SK-N-SH treated with all-trans-retinoic acid at 6 μM for 48 hours (cell line): ENCODE results near the gene FOXA1.

Experiments
- ATAC-seq: fragments of 200-7000 bp; cut with Tn5 transposase; 3 replicates; pipeline ENCODE4 v1.9.1; 2020; ENCODE audit warnings: mild to moderate bottlenecking, moderate library complexity
- ARNTL ChIP-seq: fragments of 450-650 bp; formaldehyde crosslinking; IDR thresholded peaks from 2 replicates; pipeline ENCODE4 v1.5.0; 2020; ENCODE audit warnings: low read depth, mild to moderate bottlenecking, moderate library complexity, borderline replicate concordance
- BACH2 ChIP-seq: fragments of 250-450 bp; sonication (Bioruptor Pico); IDR thresholded peaks from 2 replicates; pipeline ENCODE4 v1.9.0; 2021; ENCODE audit warnings: mild to moderate bottlenecking, borderline replicate concordance
- CSDC2 ChIP-seq: fragments of 250-450 bp; sonication (Bioruptor Pico); IDR thresholded peaks from 2 replicates; pipeline ENCODE4 v1.5.0; 2020; ENCODE audit warnings: mild to moderate bottlenecking, moderate library complexity
- ESRRG ChIP-seq: fragments of 250-450 bp; sonication (Bioruptor Pico); IDR thresholded peaks from 2 replicates; pipeline ENCODE4 v1.6.1; 2021; ENCODE audit warnings: mild to moderate bottlenecking
- GLIS3 ChIP-seq: fragments of 250-450 bp; sonication (Bioruptor Pico); IDR thresholded peaks from 2 replicates; pipeline ENCODE4 v1.5.0; 2020; ENCODE audit warnings: mild to moderate bottlenecking, moderate library complexity
- ISL1 ChIP-seq: fragments of 250-450 bp; sonication (Bioruptor Pico); IDR thresholded peaks from 2 replicates; pipeline ENCODE4 v2.1.2; 2022; ENCODE audit warnings: mild to moderate bottlenecking, moderate library complexity
- OSR1 ChIP-seq: fragments of 250-450 bp; sonication (Bioruptor Pico); IDR thresholded peaks from 2 replicates; pipeline ENCODE4 v1.8.0; 2022; ENCODE audit warnings: moderate library complexity, mild to moderate bottlenecking, inconsistent platforms
- PPARA ChIP-seq: fragments of 250-450 bp; sonication (Bioruptor Pico); IDR thresholded peaks from 2 replicates; pipeline ENCODE4 v1.5.0; 2020; ENCODE audit warnings: mild to moderate bottlenecking, borderline replicate concordance
- SNAI2 ChIP-seq: fragments of 250-450 bp; sonication (Bioruptor Pico); IDR thresholded peaks from 2 replicates; pipeline ENCODE4 v1.5.0; 2020; ENCODE audit warnings: mild to moderate bottlenecking, moderate library complexity
- TCF4 ChIP-seq: fragments of 250-450 bp; sonication (Bioruptor Pico); IDR thresholded peaks from 2 replicates; pipeline ENCODE4 v1.8.0; 2021; ENCODE audit warnings: mild to moderate bottlenecking, moderate library complexity, borderline replicate concordance
- TOX ChIP-seq: fragments of 250-450 bp; sonication (Bioruptor Pico); IDR thresholded peaks from 2 replicates; pipeline ENCODE4 v1.8.0; 2021; ENCODE audit warnings: mild to moderate bottlenecking, moderate library complexity, borderline replicate concordance
- ZC3H10 ChIP-seq: fragments of 250-450 bp; sonication (Bioruptor Pico); IDR thresholded peaks from 2 replicates; pipeline ENCODE4 v1.5.1; 2021; ENCODE audit warnings: mild to moderate bottlenecking, moderate library complexity
- ZFP3 ChIP-seq: fragments of 250-450 bp; sonication (Bioruptor Pico); IDR thresholded peaks from 2 replicates; pipeline ENCODE4 v1.5.0; 2020; ENCODE audit warnings: mild to moderate bottlenecking, moderate library complexity
- ZFP30 ChIP-seq: fragments of 450-650 bp; formaldehyde crosslinking; IDR thresholded peaks from 2 replicates; pipeline ENCODE4 v1.5.0; 2022; ENCODE audit warnings: mild to moderate bottlenecking, moderate library complexity
- ZNF565 ChIP-seq: fragments of 450-650 bp; formaldehyde crosslinking; conservative IDR thresholded peaks from 2 replicates; pipeline ENCODE4 v1.5.0; 2020; ENCODE audit warnings: low read depth, mild to moderate bottlenecking, moderate library complexity
- ZNF70 ChIP-seq: fragments of 450-650 bp; formaldehyde crosslinking; IDR thresholded peaks from 2 replicates; pipeline ENCODE4 v1.5.0; 2020; ENCODE audit warnings: mild to moderate bottlenecking, moderate library complexity
- ZNF8 ChIP-seq: fragments of 450-650 bp; formaldehyde crosslinking; IDR thresholded peaks from 2 replicates; pipeline ENCODE4 v1.5.0; 2020; ENCODE audit warnings: mild to moderate bottlenecking, moderate library complexity
- TF ChIP-seq, protein P1 (sequence below): fragments of 250-450 bp; sonication (Bioruptor Pico); IDR thresholded peaks from 2 replicates; pipeline ENCODE4 v1.5.0; 2020; ENCODE audit warnings: mild to moderate bottlenecking, moderate library complexity
- TF ChIP-seq, protein P2 (sequence below): fragments of 250-450 bp; sonication (Bioruptor Pico); IDR thresholded peaks from 2 replicates; pipeline ENCODE4 v1.5.1; 2020; ENCODE audit warnings: low read depth, mild to moderate bottlenecking, moderate library complexity
- TF ChIP-seq, protein P3 (sequence below): fragments of 250-450 bp; sonication (Bioruptor Pico); IDR thresholded peaks from 2 replicates; pipeline ENCODE4 v1.8.0; 2021; ENCODE audit warnings: low read depth, mild to moderate bottlenecking, moderate library complexity, borderline replicate concordance
- TF ChIP-seq, protein P4 (sequence below): fragments of 250-450 bp; sonication (Bioruptor Pico); IDR thresholded peaks from 2 replicates; pipeline ENCODE4 v1.8.0; 2020; ENCODE audit warnings: mild to moderate bottlenecking, moderate library complexity, borderline replicate concordance
- TF ChIP-seq, protein P5 (sequence below): fragments of 250-450 bp; sonication (Bioruptor Pico); IDR thresholded peaks from 2 replicates; pipeline ENCODE4 v1.5.1; 2021; ENCODE audit warnings: mild to moderate bottlenecking, moderate library complexity

Gene FOXA1

DNA sequence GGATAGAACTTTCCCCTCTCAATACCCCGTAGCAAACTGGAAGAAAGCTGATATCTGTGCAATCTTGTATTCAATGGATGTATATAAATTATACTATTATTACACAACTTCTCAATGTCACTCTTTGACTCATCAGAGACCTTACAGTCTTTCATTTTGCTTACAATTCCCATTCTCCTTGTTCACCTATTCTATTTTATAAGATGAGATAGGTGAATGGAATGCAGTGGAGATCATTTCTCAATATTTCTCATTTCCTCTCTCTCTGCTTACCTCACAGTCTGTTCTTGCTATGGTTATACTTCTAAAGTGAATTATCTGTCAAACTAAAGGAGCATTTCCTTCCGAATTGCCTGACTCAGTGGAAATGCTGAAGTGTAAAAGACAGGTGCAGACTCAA, 14.9 kb downstream of the FOXA1 start:
- TF ChIP-seq ISL1 = no peak
- ATAC-seq = no peak

DNA sequence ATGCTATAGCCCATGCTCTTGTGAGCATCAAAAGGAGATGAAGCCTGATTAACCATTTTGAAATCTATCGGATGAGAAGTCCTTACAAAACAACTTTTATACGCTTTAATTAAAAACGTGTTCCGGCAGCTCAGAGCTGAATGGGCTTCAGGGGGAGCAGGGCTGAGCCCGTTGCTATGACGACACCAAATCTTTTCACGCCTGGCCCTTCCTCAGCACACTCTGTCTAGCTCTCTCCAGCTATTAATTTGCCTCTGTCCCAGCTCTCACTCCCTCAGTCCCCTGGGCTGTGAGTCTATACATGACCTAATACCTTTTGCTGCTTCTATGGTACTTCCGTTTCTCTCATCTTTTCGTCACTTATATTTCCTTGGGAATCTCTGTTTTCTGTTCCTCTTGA, 15.8 kb downstream of the FOXA1 start:
- ATAC-seq = no peak
- TF ChIP-seq TCF4 (CRISPR knock-in tag) (no peak), OSR1 (CRISPR knock-in tag) (no peak), PPARA (CRISPR knock-in tag) (no peak), GLIS3 (CRISPR knock-in tag) (no peak), ZFP30 (CRISPR knock-in tag) (no peak), ESRRG (CRISPR knock-in tag) (no peak), ZNF70 (CRISPR knock-in tag) (no peak), ZNF8 (no peak), ARNTL (CRISPR knock-in tag) (no peak), BACH2 (CRISPR knock-in tag) (no peak), ZNF565 (CRISPR knock-in tag) (no peak), TOX (CRISPR knock-in tag) (no peak), CSDC2 (CRISPR knock-in tag) (no peak), ZC3H10 (CRISPR knock-in tag) (no peak), ISL1 (no peak)
- TF ChIP-seq, protein P1, sequence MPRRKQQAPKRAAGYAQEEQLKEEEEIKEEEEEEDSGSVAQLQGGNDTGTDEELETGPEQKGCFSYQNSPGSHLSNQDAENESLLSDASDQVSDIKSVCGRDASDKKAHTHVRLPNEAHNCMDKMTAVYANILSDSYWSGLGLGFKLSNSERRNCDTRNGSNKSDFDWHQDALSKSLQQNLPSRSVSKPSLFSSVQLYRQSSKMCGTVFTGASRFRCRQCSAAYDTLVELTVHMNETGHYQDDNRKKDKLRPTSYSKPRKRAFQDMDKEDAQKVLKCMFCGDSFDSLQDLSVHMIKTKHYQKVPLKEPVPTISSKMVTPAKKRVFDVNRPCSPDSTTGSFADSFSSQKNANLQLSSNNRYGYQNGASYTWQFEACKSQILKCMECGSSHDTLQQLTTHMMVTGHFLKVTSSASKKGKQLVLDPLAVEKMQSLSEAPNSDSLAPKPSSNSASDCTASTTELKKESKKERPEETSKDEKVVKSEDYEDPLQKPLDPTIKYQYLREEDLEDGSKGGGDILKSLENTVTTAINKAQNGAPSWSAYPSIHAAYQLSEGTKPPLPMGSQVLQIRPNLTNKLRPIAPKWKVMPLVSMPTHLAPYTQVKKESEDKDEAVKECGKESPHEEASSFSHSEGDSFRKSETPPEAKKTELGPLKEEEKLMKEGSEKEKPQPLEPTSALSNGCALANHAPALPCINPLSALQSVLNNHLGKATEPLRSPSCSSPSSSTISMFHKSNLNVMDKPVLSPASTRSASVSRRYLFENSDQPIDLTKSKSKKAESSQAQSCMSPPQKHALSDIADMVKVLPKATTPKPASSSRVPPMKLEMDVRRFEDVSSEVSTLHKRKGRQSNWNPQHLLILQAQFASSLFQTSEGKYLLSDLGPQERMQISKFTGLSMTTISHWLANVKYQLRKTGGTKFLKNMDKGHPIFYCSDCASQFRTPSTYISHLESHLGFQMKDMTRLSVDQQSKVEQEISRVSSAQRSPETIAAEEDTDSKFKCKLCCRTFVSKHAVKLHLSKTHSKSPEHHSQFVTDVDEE (CRISPR knock-in tag) = no peak
- TF ChIP-seq, protein P2, sequence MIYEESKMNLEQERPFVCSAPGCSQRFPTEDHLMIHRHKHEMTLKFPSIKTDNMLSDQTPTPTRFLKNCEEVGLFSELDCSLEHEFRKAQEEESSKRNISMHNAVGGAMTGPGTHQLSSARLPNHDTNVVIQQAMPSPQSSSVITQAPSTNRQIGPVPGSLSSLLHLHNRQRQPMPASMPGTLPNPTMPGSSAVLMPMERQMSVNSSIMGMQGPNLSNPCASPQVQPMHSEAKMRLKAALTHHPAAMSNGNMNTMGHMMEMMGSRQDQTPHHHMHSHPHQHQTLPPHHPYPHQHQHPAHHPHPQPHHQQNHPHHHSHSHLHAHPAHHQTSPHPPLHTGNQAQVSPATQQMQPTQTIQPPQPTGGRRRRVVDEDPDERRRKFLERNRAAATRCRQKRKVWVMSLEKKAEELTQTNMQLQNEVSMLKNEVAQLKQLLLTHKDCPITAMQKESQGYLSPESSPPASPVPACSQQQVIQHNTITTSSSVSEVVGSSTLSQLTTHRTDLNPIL (CRISPR knock-in tag) = no peak
- TF ChIP-seq, protein P3, sequence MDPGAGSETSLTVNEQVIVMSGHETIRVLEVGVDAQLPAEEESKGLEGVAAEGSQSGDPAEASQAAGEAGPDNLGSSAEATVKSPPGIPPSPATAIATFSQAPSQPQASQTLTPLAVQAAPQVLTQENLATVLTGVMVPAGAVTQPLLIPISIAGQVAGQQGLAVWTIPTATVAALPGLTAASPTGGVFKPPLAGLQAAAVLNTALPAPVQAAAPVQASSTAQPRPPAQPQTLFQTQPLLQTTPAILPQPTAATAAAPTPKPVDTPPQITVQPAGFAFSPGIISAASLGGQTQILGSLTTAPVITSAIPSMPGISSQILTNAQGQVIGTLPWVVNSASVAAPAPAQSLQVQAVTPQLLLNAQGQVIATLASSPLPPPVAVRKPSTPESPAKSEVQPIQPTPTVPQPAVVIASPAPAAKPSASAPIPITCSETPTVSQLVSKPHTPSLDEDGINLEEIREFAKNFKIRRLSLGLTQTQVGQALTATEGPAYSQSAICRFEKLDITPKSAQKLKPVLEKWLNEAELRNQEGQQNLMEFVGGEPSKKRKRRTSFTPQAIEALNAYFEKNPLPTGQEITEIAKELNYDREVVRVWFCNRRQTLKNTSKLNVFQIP = no peak
- TF ChIP-seq, protein P4, sequence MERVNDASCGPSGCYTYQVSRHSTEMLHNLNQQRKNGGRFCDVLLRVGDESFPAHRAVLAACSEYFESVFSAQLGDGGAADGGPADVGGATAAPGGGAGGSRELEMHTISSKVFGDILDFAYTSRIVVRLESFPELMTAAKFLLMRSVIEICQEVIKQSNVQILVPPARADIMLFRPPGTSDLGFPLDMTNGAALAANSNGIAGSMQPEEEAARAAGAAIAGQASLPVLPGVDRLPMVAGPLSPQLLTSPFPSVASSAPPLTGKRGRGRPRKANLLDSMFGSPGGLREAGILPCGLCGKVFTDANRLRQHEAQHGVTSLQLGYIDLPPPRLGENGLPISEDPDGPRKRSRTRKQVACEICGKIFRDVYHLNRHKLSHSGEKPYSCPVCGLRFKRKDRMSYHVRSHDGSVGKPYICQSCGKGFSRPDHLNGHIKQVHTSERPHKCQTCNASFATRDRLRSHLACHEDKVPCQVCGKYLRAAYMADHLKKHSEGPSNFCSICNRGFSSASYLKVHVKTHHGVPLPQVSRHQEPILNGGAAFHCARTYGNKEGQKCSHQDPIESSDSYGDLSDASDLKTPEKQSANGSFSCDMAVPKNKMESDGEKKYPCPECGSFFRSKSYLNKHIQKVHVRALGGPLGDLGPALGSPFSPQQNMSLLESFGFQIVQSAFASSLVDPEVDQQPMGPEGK (CRISPR knock-in tag) = no peak

DNA sequence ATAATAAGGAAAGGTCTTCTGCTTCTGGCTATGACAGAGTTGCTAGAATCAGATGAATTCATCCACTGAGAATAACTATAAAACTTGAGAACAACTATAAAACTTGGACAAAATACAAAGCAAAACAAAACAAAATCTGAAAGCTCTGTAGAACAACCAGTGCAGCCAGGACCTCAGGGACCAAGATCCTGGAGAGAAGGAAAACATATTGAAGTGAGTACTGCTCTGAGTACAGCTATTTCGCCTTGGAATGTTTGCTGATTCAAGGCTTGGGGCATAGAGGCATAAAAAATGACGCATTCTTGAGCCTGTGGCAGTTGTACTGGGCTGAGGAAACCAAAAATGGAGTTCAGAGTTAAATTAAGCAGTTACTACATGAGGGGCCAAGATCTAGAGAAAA, 21.7 kb downstream of the FOXA1 start:
- ATAC-seq = no peak

DNA sequence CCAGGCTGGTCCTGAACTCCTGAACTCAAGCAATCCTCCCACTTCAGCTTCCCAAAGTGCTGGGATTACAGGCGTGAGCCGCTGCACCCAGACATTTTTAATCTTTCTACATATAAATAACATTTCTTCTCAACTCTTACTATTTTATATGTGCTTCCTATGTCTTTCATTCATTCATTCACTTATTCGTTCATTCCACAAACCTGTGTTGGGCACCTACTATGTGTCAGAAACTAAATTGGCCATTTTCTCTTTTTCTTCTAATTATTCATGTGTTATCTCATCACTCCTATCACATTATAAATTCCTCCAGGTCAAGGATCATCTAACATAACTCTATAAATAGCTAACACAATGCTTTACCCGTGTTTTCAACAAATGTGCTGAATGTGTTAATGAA, 23.7 kb downstream of the FOXA1 start:
- ATAC-seq = no peak
- TF ChIP-seq ISL1 (no peak), ZNF565 (CRISPR knock-in tag) (no peak), SNAI2 (CRISPR knock-in tag) (no peak), ZC3H10 (CRISPR knock-in tag) (no peak), BACH2 (CRISPR knock-in tag) (no peak), ZFP30 (CRISPR knock-in tag) (no peak), ARNTL (CRISPR knock-in tag) (no peak), ZFP3 (CRISPR knock-in tag) (no peak), TOX (CRISPR knock-in tag) (no peak), ZNF8 (no peak)
- TF ChIP-seq, protein P1 (CRISPR knock-in tag) = no peak
- TF ChIP-seq, protein P5, sequence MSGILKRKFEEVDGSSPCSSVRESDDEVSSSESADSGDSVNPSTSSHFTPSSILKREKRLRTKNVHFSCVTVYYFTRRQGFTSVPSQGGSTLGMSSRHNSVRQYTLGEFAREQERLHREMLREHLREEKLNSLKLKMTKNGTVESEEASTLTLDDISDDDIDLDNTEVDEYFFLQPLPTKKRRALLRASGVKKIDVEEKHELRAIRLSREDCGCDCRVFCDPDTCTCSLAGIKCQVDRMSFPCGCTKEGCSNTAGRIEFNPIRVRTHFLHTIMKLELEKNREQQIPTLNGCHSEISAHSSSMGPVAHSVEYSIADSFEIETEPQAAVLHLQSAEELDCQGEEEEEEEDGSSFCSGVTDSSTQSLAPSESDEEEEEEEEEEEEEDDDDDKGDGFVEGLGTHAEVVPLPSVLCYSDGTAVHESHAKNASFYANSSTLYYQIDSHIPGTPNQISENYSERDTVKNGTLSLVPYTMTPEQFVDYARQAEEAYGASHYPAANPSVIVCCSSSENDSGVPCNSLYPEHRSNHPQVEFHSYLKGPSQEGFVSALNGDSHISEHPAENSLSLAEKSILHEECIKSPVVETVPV (CRISPR knock-in tag) = no peak
- TF ChIP-seq, protein P4 (CRISPR knock-in tag) = no peak

More for the DNA sequence above, 21.7 kb downstream of the FOXA1 start:
- TF ChIP-seq ESRRG (CRISPR knock-in tag) (no peak), SNAI2 (CRISPR knock-in tag) (no peak)
